SU-DHL-6 (cell line): ENCODE data around the gene LTBP1.

ENCODE experiments used
- H2AFZ ChIP-seq: fragments of 200-600 bp; sonication (generic); 2 replicates; pipeline ENCODE4 v1.6.1; 2014; ENCODE audit warnings: low read depth, mild to moderate bottlenecking, moderate library complexity, mixed read lengths, antibody characterized with exemption, low read length; ENCODE audit not compliant: severe bottlenecking
- H3F3A ChIP-seq: fragments of 200-600 bp; shearing (Covaris generic); 2 replicates; pipeline ENCODE4 v1.6.0; 2016; ENCODE audit warnings: antibody characterized with exemption, mild to moderate bottlenecking; ENCODE audit not compliant: insufficient read depth
- H3K27ac ChIP-seq: fragments of 200-600 bp; sonication (generic); 2 replicates; pipeline ENCODE4 v1.5.1; 2016; ENCODE audit warnings: low read depth, mild to moderate bottlenecking, low read length, moderate library complexity, mixed read lengths
- H3K27me3 ChIP-seq: fragments of 200-600 bp; sonication (generic), shearing (Covaris generic); 2 replicates; pipeline ENCODE4 v1.6.0; 2014; ENCODE audit warnings: mild to moderate bottlenecking, low read length
- H3K36me3 ChIP-seq: fragments of 200-600 bp; sonication (generic); 2 replicates; pipeline ENCODE4 v1.6.1; 2014; ENCODE audit warnings: mild to moderate bottlenecking, low read length, mixed read lengths
- H3K4me2 ChIP-seq: fragments of 300-600, 200-600 bp; shearing (Covaris generic), sonication (generic); 2 replicates; pipeline ENCODE4 v1.6.0; 2014; ENCODE audit warnings: low read length, low read depth, mild to moderate bottlenecking; ENCODE audit not compliant: poor library complexity, severe bottlenecking
- H3K4me3 ChIP-seq: fragments of 200-600 bp; sonication (generic); 2 replicates; pipeline ENCODE4 v1.5.1; 2014; ENCODE audit warnings: antibody characterized with exemption, low read length, mild to moderate bottlenecking, mixed read lengths; ENCODE audit not compliant: insufficient read depth, poor library complexity, severe bottlenecking
- H3K79me2 ChIP-seq: fragments of 200-600 bp; sonication (generic); 2 replicates; pipeline ENCODE4 v1.6.1; 2014; ENCODE audit warnings: mild to moderate bottlenecking, low read length, moderate library complexity; ENCODE audit not compliant: insufficient read depth
- H3K9ac ChIP-seq: fragments of 200-600 bp; sonication (generic); 2 replicates; pipeline ENCODE4 v1.7.0; 2014; ENCODE audit warnings: mild to moderate bottlenecking, low read length
- H3K9me2 ChIP-seq: fragments of 200-600 bp; sonication (generic); replicated peaks from 2 replicates; pipeline ENCODE4 v1.6.1; 2014; ENCODE audit warnings: low read length; ENCODE audit not compliant: insufficient read depth
- H3K9me3 ChIP-seq: fragments of 200-600 bp; sonication (generic); 2 replicates; pipeline ENCODE4 v1.6.1; 2014; ENCODE audit warnings: low read length, mixed read lengths; ENCODE audit not compliant: insufficient read depth
- H4K20me1 ChIP-seq: fragments of 200-600 bp; sonication (generic); 2 replicates; pipeline ENCODE4 v1.6.1; 2014; ENCODE audit warnings: low read depth, mild to moderate bottlenecking, antibody characterized with exemption, low read length, moderate library complexity, mixed read lengths
- CTCF ChIP-seq: fragments of 200-600 bp; sonication (generic); IDR thresholded peaks from one replicate; pipeline ENCODE4 v1.5.1; 2017; ENCODE audit warnings: antibody characterized with exemption, mild to moderate bottlenecking, low read length, moderate library complexity; ENCODE audit not compliant: insufficient read depth, poor library complexity, severe bottlenecking
- EZH2phosphoT487 ChIP-seq: fragments of 200-600 bp; sonication (generic), shearing (Covaris generic); conservative IDR thresholded peaks from 2 replicates; pipeline ENCODE4 v1.6.1; 2018; ENCODE audit warnings: mild to moderate bottlenecking, antibody characterized with exemption, low read length, moderate library complexity, mixed read lengths

LTBP1 gene

GRCh38 chr2:32925976-32926707, 20.6 kb upstream of the LTBP1 start:
- no peaks in the 10 kb centered on the region for H3K79me2 ChIP-seq
- no peak overlapping the region for H3K27ac ChIP-seq
- no peaks in the 10 kb centered on the region for H3K9me3 ChIP-seq
- no peaks in the 10 kb centered on the region for H4K20me1 ChIP-seq
- H3K4me2 ChIP-seq = no peak overlapping the region
- H2AFZ ChIP-seq = no peak overlapping the region
- 0 out of 2 replicates have a peak, but pooled peaks cover 3% of the 10 kb centered on the region for H3F3A ChIP-seq
- H3K9ac ChIP-seq = no peak overlapping the region
- H3K4me3 ChIP-seq = no peak overlapping the region
- TF ChIP-seq CTCF (no peak), EZH2phosphoT487 (no peak)
- H3K27me3 ChIP-seq = no peaks in the 10 kb centered on the region
- H3K36me3 ChIP-seq = no peaks in the 10 kb centered on the region
- no peaks in the 10 kb centered on the region for H3K9me2 ChIP-seq

DNA sequence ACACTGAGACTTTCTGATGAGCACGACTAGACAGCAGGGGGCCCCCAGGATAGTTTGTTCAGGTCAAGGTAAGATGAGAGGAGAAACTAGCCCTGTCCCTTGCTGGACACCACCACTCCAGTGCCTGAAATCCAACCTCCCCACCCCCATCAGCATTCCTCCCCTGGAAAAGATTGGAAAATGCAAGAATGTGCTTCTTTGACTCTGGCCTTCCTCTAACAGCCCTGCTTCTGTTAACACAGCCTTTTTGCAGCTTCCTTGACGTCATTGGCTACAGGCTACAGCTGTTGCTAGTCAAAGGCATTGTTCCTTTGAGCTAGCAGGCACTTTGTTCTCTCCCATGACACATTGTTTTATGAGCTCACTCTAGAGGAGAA, 20.1 kb upstream of the LTBP1 start:
- no peaks in the 10 kb centered on the region for H3K27me3 ChIP-seq
- H3K27ac ChIP-seq = no peak overlapping the region
- no peak overlapping the region for H3K4me2 ChIP-seq
- no peaks in the 10 kb centered on the region for H3K9me3 ChIP-seq
- 0 out of 2 replicates have a peak, but pooled peaks cover 3% of the 10 kb centered on the region for H3F3A ChIP-seq
- no peaks in the 10 kb centered on the region for H3K79me2 ChIP-seq
- H4K20me1 ChIP-seq = no peaks in the 10 kb centered on the region
- H3K4me3 ChIP-seq = no peak overlapping the region
- no peaks in the 10 kb centered on the region for H3K9me2 ChIP-seq
- no peak for TF ChIP-seq EZH2phosphoT487
- no peak for TF ChIP-seq CTCF
- H3K36me3 ChIP-seq = no peaks in the 10 kb centered on the region
- no peak overlapping the region for H2AFZ ChIP-seq
- no peak overlapping the region for H3K9ac ChIP-seq

- H3F3A ChIP-seq = 0 out of 2 replicates have a peak, but pooled peaks cover 3% of the 10 kb centered on the region
- no peak overlapping the region for H3K4me3 ChIP-seq
- no peak overlapping the region for H3K4me2 ChIP-seq
- H3K9ac ChIP-seq = no peak overlapping the region
- H3K79me2 ChIP-seq = no peaks in the 10 kb centered on the region
- no peak overlapping the region for H2AFZ ChIP-seq
- TF ChIP-seq CTCF = no peak
- no peak for TF ChIP-seq EZH2phosphoT487
- H3K27ac ChIP-seq = no peak overlapping the region
- no peaks in the 10 kb centered on the region for H3K36me3 ChIP-seq
- no peaks in the 10 kb centered on the region for H3K9me2 ChIP-seq
- H4K20me1 ChIP-seq = no peaks in the 10 kb centered on the region
- H3K9me3 ChIP-seq = no peaks in the 10 kb centered on the region
- no peaks in the 10 kb centered on the region for H3K27me3 ChIP-seq
Observed at GRCh38 chr2:32930436-32930835, 16.3 kb upstream of the LTBP1 start.
